Measurements from ENCODE around the gene TESMIN.

DNA sequence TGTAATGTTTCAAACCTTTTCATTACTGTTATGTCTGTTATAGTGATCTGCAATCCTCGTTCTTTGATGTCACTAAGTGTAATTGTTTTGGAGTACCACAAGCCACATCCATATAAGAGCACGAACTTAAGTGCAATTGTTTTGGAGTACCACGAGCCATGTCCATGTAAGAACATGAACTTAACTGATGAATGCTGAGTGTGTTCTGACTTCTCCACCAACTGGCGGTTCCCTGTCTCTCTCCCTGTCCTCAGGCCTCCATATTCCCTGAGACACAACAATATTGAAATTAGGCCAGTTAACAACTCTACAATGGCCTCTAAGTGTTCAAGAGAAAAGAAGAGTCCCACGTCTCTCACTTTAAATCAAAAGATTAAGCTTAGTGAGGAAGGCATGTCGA lies 23.5 kb downstream of the TESMIN start:
- TF ChIP-seq NFRKB (IDR thresholded peaks at IDR 0.05) (no peak), FOXK2 (IDR thresholded peaks at IDR 0.05) (no peak), ZNF384 (IDR thresholded peaks at IDR 0.05) (no peak), SP1 (IDR thresholded peaks at IDR 0.05) (no peak), BHLHE40 (IDR thresholded peaks at IDR 0.05; ENCODE audit: borderline replicate concordance) (no peak), ELF4 (IDR thresholded peaks at IDR 0.05) (no peak)

Measured in HEK293T (cell line).